WTC11 (cell line): ENCODE measurements around the gene PGM2L1. TPM values are rescaled to one million over a fixed set of nuclear protein-coding genes. Genes with fewer than 3 reads are reported as not detected.

ENCODE experiments used
- ATAC-seq: fragments of 200-7000 bp; cut with Tn5 transposase; 2 replicates; pipeline ENCODE4 v1.10.0; 2021; ENCODE audit warnings: mild to moderate bottlenecking, moderate library complexity
- CTCF ChIA-PET: fragments of 300-600 bp; sonication (Branson Sonifier 250); formaldehyde crosslinking; loops from one replicate; lab custom pipeline; 2021; ENCODE audit warnings: antibody characterized with exemption; lab: Charles Lee
- POLR2A ChIA-PET: fragments of 350-600 bp; sonication (Branson Sonifier 250); formaldehyde crosslinking; loops from one replicate; lab custom pipeline; 2021; ENCODE audit warnings: antibody characterized with exemption; lab: Charles Lee
- DNase-seq: peaks from one replicate; pipeline ENCODE4 v3.0.0; 2021; ENCODE audit warnings: low spot score
- H3K27ac Mint-ChIP-seq: 2 replicates; pipeline ENCODE4 v1.8.0; 2021; ENCODE audit warnings: mixed read lengths
- H3K27me3 Mint-ChIP-seq: 2 replicates; pipeline ENCODE4 v1.8.0; 2021; ENCODE audit warnings: low read depth, mild to moderate bottlenecking, moderate library complexity, mixed read lengths
- H3K36me3 Mint-ChIP-seq: 2 replicates; pipeline ENCODE4 v1.8.0; 2021; ENCODE audit warnings: mixed read lengths
- H3K4me1 Mint-ChIP-seq: 2 replicates; pipeline ENCODE4 v1.8.0; 2022; ENCODE audit warnings: mixed read lengths
- H3K4me3 Mint-ChIP-seq: 2 replicates; pipeline ENCODE4 v1.8.0; 2021; ENCODE audit warnings: mild to moderate bottlenecking, moderate library complexity, mixed read lengths
- H3K9me3 Mint-ChIP-seq: 2 replicates; pipeline ENCODE4 v1.8.0; 2021; ENCODE audit warnings: mixed read lengths
- ESRRA ChIP-seq: sonication (generic); formaldehyde crosslinking; IDR thresholded peaks from 2 replicates; pipeline ENCODE4 v1.8.1; 2022; ENCODE audit warnings: mild to moderate bottlenecking, missing genetic modification reagents, borderline replicate concordance
- FOXJ3 ChIP-seq: sonication (generic); formaldehyde crosslinking; IDR thresholded peaks from 2 replicates; pipeline ENCODE4 v1.9.0; 2021; ENCODE audit warnings: missing genetic modification reagents, mild to moderate bottlenecking, borderline replicate concordance
- KAT7 ChIP-seq: sonication (generic); formaldehyde crosslinking; IDR thresholded peaks from 2 replicates; pipeline ENCODE4 v1.8.1; 2023; ENCODE audit warnings: missing genetic modification reagents, mild to moderate bottlenecking, borderline replicate concordance
- NFYB ChIP-seq: sonication (generic); formaldehyde crosslinking; conservative IDR thresholded peaks from 2 replicates; pipeline ENCODE4 v1.8.0; 2022; ENCODE audit warnings: low read depth, missing genetic modification reagents
- PRRX2 ChIP-seq: fragments of 250-450 bp; sonication (Bioruptor Pico); IDR thresholded peaks from 2 replicates; pipeline ENCODE4 v1.8.0; 2021; ENCODE audit warnings: mild to moderate bottlenecking
- RELA ChIP-seq: sonication (generic); formaldehyde crosslinking; IDR thresholded peaks from 2 replicates; pipeline ENCODE4 v1.8.1; 2022; ENCODE audit warnings: missing genetic modification reagents, mild to moderate bottlenecking, borderline replicate concordance
- ZNF263 ChIP-seq: sonication (generic); formaldehyde crosslinking; IDR thresholded peaks from 2 replicates; pipeline ENCODE4 v1.8.1; 2022; ENCODE audit warnings: low read depth, mild to moderate bottlenecking, moderate library complexity, missing genetic modification reagents
- total RNA-seq: library from RNA; stranded (reverse); gene quantifications from 3 replicates; pipeline ENCODE4 v1.2.3, GENCODE V29; 2021
- TF ChIP-seq, protein P1 (sequence below): sonication (generic); formaldehyde crosslinking; IDR thresholded peaks from 2 replicates; pipeline ENCODE4 v1.8.1; 2022; ENCODE audit warnings: missing genetic modification reagents, borderline replicate concordance
- TF ChIP-seq, protein P2 (sequence below): sonication (generic); formaldehyde crosslinking; IDR thresholded peaks from 2 replicates; pipeline ENCODE4 v1.8.1; 2023; ENCODE audit warnings: mild to moderate bottlenecking, missing genetic modification reagents
- TF ChIP-seq, protein P3 (sequence below): fragments of 250-450 bp; sonication (Bioruptor Pico); IDR thresholded peaks from 2 replicates; pipeline ENCODE4 v2.1.2; 2022; ENCODE audit warnings: mild to moderate bottlenecking, moderate library complexity
- TF ChIP-seq, protein P4 (sequence below): fragments of 250-450 bp; sonication (Bioruptor Pico); IDR thresholded peaks from 2 replicates; pipeline ENCODE4 v1.9.0; 2021; ENCODE audit warnings: moderate library complexity, mild to moderate bottlenecking, inconsistent platforms, borderline replicate concordance
- TF ChIP-seq, protein P5 (sequence below): fragments of 250-450 bp; sonication (Bioruptor Pico); IDR thresholded peaks from 2 replicates; pipeline ENCODE4 v1.9.0; 2021; ENCODE audit warnings: mild to moderate bottlenecking
- TF ChIP-seq, protein P6 (sequence below): sonication (generic); formaldehyde crosslinking; conservative IDR thresholded peaks from 2 replicates; pipeline ENCODE4 v1.8.1; 2022; ENCODE audit warnings: mild to moderate bottlenecking, missing genetic modification reagents
- TF ChIP-seq, protein P7 (sequence below): fragments of 250-450 bp; sonication (Bioruptor Pico); IDR thresholded peaks from 2 replicates; pipeline ENCODE4 v1.8.0; 2021; ENCODE audit warnings: mild to moderate bottlenecking
- TF ChIP-seq, protein P8 (sequence below): fragments of 250-450 bp; sonication (Bioruptor Pico); IDR thresholded peaks from 2 replicates; pipeline ENCODE4 v1.9.0; 2021; ENCODE audit warnings: mild to moderate bottlenecking, borderline replicate concordance
- TF ChIP-seq, protein P9 (sequence below): sonication (generic); formaldehyde crosslinking; IDR thresholded peaks from 2 replicates; pipeline ENCODE4 v1.8.1; 2022; ENCODE audit warnings: low read depth, missing genetic modification reagents, borderline replicate concordance
- TF ChIP-seq, protein P10 (sequence below): sonication (generic); formaldehyde crosslinking; IDR thresholded peaks from 2 replicates; pipeline ENCODE4 v1.8.0; 2022; ENCODE audit warnings: mild to moderate bottlenecking, missing genetic modification reagents

Gene PGM2L1
- total RNA-seq, 1 experiment from 2014 or later = 34.1 TPM

DNA sequence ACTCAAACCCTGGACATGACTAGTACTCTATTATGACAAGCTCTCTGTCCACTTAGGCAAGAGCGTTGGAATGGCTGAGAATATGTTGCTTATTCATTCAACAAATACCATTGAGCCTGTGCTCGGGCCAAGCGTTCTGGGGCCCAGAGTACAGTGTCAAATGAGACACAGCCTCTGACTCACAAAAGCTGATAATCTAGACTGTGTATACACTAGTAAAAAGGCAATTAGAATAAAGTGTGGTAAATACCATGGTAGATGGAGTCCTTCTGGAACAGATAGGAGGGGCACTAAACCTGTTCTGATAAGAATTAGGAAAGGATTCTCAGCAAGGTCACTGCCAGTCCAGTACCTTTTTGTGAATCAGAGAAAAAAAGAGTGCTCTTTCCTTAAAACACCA, 44.4 kb upstream of the PGM2L1 start:
- DNase-seq (no peak), ATAC-seq (no peak)
- no peak overlapping the region for H3K4me3 Mint-ChIP-seq
- H3K27me3 Mint-ChIP-seq = no peaks in the 10 kb centered on the region
- peaks cover 19% of the 10 kb centered on the region for H3K9me3 Mint-ChIP-seq
- H3K36me3 Mint-ChIP-seq = no peaks in the 10 kb centered on the region
- TF ChIP-seq, protein P1, sequence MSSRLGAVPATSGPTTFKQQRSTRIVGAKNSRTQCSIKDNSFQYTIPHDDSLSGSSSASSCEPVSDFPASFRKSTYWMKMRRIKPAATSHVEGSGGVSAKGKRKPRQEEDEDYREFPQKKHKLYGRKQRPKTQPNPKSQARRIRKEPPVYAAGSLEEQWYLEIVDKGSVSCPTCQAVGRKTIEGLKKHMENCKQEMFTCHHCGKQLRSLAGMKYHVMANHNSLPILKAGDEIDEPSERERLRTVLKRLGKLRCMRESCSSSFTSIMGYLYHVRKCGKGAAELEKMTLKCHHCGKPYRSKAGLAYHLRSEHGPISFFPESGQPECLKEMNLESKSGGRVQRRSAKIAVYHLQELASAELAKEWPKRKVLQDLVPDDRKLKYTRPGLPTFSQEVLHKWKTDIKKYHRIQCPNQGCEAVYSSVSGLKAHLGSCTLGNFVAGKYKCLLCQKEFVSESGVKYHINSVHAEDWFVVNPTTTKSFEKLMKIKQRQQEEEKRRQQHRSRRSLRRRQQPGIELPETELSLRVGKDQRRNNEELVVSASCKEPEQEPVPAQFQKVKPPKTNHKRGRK = no peak
- no peak for TF ChIP-seq PRRX2 (CRISPR knock-in tag)
- TF ChIP-seq KAT7 = no peak
- no peak for TF ChIP-seq RELA (CRISPR knock-in tag)
- TF ChIP-seq FOXJ3 (CRISPR knock-in tag) = no peak
- TF ChIP-seq, protein P2, sequence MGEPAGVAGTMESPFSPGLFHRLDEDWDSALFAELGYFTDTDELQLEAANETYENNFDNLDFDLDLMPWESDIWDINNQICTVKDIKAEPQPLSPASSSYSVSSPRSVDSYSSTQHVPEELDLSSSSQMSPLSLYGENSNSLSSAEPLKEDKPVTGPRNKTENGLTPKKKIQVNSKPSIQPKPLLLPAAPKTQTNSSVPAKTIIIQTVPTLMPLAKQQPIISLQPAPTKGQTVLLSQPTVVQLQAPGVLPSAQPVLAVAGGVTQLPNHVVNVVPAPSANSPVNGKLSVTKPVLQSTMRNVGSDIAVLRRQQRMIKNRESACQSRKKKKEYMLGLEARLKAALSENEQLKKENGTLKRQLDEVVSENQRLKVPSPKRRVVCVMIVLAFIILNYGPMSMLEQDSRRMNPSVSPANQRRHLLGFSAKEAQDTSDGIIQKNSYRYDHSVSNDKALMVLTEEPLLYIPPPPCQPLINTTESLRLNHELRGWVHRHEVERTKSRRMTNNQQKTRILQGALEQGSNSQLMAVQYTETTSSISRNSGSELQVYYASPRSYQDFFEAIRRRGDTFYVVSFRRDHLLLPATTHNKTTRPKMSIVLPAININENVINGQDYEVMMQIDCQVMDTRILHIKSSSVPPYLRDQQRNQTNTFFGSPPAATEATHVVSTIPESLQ (CRISPR knock-in tag) = no peak
- TF ChIP-seq, protein P3, sequence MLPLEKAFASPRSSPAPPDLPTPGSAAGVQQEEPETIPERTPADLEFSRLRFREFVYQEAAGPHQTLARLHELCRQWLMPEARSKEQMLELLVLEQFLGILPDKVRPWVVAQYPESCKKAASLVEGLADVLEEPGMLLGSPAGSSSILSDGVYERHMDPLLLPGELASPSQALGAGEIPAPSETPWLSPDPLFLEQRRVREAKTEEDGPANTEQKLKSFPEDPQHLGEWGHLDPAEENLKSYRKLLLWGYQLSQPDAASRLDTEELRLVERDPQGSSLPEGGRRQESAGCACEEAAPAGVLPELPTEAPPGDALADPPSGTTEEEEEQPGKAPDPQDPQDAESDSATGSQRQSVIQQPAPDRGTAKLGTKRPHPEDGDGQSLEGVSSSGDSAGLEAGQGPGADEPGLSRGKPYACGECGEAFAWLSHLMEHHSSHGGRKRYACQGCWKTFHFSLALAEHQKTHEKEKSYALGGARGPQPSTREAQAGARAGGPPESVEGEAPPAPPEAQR (CRISPR knock-in tag) = no peak
- TF ChIP-seq, protein P4, sequence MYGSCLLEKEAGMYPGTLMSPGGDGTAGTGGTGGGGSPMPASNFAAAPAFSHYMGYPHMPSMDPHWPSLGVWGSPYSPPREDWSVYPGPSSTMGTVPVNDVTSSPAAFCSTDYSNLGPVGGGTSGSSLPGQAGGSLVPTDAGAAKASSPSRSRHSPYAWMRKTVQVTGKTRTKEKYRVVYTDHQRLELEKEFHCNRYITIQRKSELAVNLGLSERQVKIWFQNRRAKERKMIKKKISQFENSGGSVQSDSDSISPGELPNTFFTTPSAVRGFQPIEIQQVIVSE (CRISPR knock-in tag) = no peak
- TF ChIP-seq, protein P5, sequence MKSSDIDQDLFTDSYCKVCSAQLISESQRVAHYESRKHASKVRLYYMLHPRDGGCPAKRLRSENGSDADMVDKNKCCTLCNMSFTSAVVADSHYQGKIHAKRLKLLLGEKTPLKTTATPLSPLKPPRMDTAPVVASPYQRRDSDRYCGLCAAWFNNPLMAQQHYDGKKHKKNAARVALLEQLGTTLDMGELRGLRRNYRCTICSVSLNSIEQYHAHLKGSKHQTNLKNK = no peak
- no peak overlapping the region for H3K27ac Mint-ChIP-seq
- POLR2A ChIA-PET = no interaction called here
- peaks cover 17% of the 10 kb centered on the region for H3K4me1 Mint-ChIP-seq
- CTCF ChIA-PET = interaction anchor here (0.6 to 2.3 kb wide), 3 partner anchors 54 to 187 kb away, joined by 3 to 10 read pairs (median 3); no protein-coding TSS in a partner anchor

DNA sequence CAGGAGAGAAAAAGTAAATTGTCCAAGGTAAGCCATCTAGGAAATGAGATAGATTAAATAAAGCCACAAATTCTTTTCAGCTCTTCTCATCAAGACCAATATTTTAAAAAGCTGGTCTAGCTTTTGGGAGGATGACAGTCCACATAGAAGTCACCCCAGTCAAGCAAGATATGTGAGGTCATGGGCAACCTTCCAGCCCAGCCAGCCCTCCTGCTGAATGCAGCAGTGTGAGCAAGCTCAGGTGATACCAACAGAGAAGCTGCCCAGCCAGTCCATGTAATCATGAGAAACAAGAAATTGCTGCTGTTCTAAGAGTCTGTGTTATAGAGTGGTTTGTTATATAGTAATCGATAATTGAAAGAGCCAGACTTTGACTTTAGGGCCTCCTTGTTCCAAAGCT, 40.4 kb upstream of the PGM2L1 start:
- ChIA-PET CTCF (interaction anchor here (0.7 to 5.1 kb wide), 2 partner anchors 11 kb away, joined by 3 to 31 read pairs; no protein-coding TSS in a partner anchor), POLR2A (no interaction called here)
- H3K27me3 Mint-ChIP-seq = no peaks in the 10 kb centered on the region
- H3K4me3 Mint-ChIP-seq = no peak overlapping the region
- ATAC-seq (no peak), DNase-seq (no peak)
- H3K36me3 Mint-ChIP-seq = no peaks in the 10 kb centered on the region
- H3K27ac Mint-ChIP-seq = no peak overlapping the region
- peaks cover 19% of the 10 kb centered on the region for H3K9me3 Mint-ChIP-seq
- H3K4me1 Mint-ChIP-seq = peaks cover 6% of the 10 kb centered on the region
- TF ChIP-seq NFYB (no peak), ZNF263 (CRISPR knock-in tag) (no peak), ESRRA (CRISPR knock-in tag) (no peak)
- TF ChIP-seq, protein P6, sequence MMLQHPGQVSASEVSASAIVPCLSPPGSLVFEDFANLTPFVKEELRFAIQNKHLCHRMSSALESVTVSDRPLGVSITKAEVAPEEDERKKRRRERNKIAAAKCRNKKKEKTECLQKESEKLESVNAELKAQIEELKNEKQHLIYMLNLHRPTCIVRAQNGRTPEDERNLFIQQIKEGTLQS = no peak
- TF ChIP-seq, protein P7, sequence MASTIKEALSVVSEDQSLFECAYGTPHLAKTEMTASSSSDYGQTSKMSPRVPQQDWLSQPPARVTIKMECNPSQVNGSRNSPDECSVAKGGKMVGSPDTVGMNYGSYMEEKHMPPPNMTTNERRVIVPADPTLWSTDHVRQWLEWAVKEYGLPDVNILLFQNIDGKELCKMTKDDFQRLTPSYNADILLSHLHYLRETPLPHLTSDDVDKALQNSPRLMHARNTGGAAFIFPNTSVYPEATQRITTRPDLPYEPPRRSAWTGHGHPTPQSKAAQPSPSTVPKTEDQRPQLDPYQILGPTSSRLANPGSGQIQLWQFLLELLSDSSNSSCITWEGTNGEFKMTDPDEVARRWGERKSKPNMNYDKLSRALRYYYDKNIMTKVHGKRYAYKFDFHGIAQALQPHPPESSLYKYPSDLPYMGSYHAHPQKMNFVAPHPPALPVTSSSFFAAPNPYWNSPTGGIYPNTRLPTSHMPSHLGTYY (CRISPR knock-in tag) = no peak
- TF ChIP-seq, protein P8, sequence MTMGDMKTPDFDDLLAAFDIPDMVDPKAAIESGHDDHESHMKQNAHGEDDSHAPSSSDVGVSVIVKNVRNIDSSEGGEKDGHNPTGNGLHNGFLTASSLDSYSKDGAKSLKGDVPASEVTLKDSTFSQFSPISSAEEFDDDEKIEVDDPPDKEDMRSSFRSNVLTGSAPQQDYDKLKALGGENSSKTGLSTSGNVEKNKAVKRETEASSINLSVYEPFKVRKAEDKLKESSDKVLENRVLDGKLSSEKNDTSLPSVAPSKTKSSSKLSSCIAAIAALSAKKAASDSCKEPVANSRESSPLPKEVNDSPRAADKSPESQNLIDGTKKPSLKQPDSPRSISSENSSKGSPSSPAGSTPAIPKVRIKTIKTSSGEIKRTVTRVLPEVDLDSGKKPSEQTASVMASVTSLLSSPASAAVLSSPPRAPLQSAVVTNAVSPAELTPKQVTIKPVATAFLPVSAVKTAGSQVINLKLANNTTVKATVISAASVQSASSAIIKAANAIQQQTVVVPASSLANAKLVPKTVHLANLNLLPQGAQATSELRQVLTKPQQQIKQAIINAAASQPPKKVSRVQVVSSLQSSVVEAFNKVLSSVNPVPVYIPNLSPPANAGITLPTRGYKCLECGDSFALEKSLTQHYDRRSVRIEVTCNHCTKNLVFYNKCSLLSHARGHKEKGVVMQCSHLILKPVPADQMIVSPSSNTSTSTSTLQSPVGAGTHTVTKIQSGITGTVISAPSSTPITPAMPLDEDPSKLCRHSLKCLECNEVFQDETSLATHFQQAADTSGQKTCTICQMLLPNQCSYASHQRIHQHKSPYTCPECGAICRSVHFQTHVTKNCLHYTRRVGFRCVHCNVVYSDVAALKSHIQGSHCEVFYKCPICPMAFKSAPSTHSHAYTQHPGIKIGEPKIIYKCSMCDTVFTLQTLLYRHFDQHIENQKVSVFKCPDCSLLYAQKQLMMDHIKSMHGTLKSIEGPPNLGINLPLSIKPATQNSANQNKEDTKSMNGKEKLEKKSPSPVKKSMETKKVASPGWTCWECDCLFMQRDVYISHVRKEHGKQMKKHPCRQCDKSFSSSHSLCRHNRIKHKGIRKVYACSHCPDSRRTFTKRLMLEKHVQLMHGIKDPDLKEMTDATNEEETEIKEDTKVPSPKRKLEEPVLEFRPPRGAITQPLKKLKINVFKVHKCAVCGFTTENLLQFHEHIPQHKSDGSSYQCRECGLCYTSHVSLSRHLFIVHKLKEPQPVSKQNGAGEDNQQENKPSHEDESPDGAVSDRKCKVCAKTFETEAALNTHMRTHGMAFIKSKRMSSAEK = no peak
- TF ChIP-seq, protein P9, sequence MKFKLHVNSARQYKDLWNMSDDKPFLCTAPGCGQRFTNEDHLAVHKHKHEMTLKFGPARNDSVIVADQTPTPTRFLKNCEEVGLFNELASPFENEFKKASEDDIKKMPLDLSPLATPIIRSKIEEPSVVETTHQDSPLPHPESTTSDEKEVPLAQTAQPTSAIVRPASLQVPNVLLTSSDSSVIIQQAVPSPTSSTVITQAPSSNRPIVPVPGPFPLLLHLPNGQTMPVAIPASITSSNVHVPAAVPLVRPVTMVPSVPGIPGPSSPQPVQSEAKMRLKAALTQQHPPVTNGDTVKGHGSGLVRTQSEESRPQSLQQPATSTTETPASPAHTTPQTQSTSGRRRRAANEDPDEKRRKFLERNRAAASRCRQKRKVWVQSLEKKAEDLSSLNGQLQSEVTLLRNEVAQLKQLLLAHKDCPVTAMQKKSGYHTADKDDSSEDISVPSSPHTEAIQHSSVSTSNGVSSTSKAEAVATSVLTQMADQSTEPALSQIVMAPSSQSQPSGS = no peak
- TF ChIP-seq, protein P10, sequence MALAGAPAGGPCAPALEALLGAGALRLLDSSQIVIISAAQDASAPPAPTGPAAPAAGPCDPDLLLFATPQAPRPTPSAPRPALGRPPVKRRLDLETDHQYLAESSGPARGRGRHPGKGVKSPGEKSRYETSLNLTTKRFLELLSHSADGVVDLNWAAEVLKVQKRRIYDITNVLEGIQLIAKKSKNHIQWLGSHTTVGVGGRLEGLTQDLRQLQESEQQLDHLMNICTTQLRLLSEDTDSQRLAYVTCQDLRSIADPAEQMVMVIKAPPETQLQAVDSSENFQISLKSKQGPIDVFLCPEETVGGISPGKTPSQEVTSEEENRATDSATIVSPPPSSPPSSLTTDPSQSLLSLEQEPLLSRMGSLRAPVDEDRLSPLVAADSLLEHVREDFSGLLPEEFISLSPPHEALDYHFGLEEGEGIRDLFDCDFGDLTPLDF = no peak
